SHP77 (cell line): ENCODE measurements around the gene CCDC51.

Source experiments
- DNase-seq, 2 experiments: peaks; one replicate each; lab custom pipeline; 2025; lab: John Stamatoyannopoulos, UW

CCDC51 gene

DNA sequence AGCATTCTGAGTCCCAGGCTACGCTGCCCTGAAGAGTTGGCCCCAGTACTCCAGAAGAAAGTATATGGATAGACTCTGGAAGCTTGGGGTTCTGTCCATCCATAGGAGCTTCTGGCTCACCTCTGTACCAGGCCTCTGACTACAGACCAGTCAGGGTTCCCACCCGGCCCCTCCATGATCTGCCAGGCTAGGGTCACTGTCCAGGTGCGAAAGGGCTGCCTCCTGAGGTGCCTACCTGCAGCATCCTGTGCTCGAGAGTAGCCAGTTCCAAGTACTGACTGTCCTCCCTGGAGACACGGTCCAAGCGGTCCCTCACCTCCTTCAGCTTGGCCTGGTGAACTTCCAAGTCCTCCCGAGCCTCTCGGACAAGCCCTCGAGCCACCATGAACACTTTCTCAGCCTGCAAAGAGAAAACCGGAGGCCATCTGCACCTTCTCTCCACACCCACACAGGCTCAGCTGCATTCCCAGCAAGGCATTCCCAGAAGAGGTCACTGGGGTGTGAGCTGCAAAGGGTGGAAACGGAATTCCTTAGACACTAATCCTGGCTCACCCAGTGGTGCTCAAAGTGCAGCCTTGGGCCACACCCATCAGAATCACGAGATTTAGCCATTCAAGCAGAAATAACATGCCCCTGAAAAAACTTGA lies 6.3 kb downstream of the CCDC51 start:
- DNase-seq = no peak

DNA sequence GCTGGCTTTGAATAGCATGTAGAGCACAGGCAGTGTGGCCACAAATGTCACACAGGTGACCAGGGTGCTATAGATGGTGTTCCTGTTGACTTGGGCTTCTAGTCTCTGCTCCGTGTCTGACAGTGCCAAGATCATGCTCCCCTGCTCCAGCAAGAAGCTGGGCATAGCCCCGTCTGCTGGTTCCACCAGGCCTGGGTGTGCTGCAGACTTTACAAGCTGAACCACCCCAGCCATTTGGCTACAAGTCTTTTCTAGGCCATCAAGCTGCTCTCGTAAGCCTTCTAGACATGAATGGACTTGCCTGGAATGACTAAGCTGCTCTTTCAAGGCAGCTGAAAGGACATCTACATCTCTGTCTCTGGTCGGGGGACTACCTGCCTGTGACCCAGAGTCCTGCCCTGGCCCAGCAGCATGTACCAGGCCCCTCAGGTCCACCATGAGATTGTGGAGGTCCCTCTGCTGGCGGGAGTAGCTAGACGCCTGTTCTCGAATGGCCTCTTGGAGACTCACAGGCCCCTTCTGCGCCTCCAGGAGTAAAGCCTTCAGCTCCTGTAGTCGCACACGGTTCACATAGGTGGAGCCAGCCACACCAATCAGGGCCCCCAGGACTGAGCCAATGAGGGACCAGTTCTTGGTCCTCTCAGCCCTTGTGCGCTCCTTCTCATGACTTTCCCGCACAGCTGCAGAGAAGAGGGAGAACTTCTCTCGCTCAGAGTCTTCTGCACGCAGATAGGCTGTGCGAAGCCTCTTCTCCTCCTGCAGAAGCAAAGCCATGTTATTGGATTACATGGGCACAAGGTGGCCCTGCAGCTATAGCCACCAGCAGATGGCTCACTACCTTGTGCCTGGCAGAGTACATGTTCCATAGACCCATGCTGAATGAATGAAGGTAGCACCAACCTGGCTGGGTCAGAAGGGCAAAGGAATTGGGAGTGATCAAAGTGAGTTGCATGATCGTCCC lies 7.2 kb downstream of the CCDC51 start:
- no peak for DNase-seq

DNA sequence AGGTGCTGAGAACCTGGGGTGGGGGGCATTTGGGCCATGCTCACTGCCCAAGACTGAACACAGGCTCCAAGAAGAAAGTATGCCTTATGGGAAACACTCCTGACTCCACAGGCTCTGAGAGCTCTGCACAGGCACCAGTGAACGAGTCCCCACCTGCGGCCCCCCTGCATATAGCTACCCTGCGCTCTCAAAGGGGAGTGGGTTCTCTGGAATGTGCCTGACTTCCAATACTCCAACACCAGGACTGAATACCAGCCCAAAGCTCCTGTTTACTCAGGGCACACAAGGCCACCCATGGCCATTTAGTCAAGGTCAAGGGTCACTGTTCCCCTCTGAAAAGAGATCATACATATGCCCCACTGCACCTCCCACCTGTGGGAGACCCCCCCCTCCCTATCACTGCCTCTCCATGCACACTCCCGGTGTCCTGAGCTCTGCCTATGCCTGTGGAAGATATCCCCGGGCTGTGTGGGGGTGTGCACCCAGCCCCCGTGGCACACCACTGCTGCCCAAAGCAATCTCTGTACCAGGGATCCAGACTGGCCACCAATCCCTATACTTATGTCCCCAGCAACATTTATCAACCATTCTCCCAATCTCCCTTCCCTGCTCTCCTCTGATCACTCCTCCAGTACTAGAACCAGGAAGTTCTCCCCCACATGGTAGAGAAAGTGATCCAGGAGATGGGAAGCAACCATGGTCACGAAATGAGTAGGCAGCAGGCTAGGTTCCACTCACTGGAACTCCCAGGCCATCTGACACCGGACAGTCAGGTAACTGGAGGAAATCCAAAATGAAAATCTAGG lies 8.5 kb downstream of the CCDC51 start:
- no peak for DNase-seq

DNA sequence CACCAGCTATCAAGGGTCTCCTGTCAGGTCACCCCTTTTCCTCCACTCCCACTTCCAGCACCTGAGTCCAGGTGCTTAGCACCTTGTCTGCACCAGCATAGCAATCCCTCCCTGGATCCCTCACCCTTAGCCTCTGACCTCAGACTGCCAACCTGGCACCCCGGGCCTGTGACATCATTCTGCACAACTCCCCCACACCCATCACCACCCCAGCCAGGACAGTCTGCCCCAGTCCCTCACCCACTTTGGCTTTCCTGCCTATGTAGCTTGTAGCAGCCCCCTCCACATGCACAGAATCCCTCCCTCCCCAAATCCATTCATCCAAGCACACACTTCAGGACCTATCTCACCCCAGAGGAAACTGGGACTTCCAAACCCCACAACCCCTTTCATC lies 9.2 kb downstream of the CCDC51 start:
- DNase-seq = no peak

DNA sequence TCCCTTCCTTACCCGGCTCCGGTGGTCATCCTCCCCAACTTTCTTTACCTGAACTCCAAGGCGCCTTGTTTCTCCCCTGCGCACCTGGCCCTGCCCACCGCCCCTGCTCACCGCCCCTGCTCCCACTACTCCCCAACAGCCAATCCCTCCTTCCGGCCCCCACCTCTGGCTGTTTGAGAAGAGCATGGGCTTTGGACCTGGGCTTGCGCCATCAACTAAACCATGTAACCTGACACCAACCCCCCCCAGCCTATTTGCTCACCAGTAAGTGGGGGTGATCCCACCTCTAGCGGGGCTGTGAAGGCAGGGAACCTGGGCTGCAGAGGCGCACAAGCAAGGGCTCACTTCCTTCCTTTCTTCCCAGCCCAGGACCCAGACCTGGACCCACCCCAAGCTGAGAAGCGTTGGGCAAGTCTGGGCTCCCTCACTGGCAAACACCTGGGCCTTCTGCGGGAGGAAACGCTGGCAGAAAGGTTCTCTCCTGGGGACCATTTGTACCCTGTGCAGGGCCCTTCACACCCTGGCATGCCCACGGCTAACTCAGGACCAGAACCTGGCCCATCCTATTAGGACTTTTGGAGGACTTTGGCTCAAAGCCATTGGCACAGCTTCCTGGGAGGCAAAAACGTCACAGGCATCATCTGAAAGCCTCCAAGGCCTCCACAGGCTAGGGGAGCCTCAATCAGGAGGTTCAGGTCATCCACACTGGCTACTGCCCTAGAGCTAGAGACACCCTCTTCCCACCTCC lies 9.8 kb downstream of the CCDC51 start, which contains the start of gene PLXNB1:
TSS of gene PLXNB1 (minus strand) at position 127 of the 748 bp plus-strand sequence. CDS start 5,475 bp downstream, outside the sequence.
- DNase-seq = peak; percentile 55 to 74

DNA sequence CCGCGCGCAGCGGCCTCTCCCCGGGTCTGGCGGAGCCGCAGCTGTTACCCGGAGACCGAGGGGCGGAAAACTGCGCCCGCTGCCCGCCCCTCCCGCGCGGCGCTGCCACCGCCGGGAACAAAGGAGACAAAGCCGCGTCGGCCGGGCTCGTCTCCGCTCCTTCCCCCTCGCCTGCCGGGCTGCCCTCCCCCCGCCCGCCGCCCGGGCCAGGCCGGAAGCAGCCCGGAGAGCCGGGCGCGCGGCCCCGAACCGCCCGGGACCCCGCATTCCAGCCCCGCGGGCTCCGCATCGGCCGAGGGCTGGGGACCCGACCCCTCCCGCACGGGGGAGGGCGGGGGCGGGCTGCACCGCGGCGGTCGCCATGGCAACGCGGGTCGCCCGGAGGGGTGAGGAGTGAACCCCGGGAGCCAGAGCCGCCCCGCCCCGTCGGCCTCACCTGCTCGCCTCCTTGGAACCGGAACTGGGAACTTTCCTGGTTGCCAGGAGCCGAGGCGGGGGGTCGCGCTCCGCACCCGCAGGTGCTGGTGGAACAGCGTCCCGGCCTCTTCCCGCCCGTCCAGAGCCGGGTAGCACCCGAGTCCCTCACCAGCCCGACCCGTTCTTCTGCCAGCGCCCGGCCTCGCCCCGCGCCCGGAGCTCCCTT lies 10.5 kb downstream of the CCDC51 start:
- peak; percentile 38 to 75 for DNase-seq

DNA sequence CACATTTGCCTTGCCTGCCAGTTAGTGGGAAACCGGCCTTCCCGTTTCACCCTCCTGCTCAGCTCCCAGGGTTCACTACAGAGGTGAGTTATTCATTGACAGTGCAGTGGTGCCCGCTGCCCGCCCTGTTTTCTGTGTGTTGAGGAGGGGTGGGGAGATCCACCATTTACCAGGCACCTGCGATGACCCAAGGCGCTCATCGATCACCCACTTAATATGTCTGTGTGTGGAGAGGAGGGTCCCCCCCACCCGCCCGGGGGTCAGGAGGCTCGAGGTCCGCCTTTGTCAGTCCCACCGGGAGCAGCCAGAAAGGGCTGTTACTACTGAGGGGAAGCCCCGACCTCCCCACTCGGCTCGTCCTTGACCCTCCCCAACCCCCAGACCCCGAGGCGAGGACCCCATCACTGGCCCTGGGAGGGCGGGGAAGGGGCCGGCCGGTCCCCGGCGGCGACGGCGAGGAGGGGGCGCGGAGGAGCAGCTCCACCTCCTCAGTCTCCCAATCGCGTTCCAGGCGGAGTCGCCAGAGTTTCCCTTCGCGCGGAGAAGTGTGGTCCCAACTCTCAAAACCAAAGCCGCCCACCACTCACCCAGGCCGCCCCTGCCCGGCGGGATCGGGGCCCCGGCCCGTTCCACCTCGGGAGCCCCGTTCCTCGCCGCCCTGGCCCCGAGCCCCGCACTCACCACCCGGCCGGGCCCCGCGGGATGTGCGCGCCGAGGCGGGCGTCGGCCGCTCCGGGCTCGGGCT lies 11.2 kb downstream of the CCDC51 start:
- DNase-seq = no peak

DNA sequence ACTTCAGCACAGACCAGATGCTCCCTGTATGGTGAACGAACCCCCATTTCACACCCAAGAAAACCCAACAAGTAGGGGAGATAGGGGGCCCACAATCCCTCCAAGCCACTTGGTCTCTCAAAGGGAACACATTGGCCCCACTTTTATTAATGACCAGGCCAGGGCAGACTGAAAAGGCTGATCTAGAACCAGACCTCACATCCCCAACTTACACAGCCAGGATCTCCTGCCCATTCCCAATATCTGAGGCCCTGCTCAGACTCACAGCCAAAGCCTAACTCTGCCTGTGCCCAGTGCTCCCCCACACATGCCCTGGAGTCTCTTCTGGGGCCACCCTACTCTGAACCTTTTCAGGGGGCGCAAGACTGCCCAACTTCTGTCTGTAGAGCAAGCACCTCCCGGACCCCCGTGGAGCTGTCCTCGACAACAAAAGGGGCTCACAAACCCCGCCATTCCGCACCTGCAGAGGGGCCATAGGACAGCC lies 11.8 kb downstream of the CCDC51 start:
- no peak for DNase-seq

DNA sequence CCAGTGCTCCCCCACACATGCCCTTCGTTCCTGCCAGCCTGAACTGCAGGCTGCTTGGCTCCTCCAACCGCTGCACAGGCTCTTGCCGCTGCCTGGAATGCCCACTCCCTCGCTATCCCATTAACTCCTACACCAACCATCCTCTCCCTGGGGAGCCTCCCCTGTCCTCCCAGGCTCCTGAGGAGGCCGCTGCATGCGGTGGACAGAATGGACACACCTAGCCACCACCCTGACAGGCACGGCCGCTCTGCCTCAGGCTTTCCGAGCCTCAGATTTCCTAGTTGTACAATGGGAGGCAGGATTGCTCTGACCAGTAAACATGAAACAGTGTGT lies 12.3 kb downstream of the CCDC51 start:
- DNase-seq = no peak

DNA sequence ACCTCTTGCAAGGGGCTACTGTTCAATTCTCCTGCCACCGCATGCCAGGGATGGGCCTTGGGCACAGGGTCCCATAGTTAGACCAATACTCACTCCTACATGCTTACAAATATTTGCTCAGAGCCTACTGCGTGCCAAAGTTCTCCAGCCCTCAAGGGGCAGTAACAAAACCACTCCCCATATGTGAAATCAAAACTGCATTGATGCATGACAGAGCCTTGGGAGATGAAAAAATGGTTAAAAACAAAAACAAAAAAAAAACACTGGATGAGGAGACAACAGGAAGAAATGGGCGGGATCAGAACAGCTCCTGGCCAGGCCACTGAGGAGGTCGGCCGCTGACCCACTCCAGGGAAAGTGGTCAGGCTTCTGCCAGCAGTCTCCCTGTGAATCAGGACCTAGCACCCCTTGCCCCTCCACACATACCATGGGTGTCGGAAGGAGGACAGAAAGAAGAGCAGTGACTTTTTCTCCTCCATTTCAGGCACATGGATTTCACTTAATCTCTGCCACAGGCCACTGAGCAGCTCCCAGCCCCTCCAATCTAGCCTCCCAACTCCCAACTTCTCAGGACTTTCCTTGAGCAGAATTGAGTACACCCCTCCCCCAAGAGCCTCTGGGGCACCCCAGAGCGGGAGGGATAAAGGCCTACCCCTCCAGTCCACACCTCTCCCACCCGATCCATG lies 12.8 kb downstream of the CCDC51 start:
- no peak for DNase-seq

DNA sequence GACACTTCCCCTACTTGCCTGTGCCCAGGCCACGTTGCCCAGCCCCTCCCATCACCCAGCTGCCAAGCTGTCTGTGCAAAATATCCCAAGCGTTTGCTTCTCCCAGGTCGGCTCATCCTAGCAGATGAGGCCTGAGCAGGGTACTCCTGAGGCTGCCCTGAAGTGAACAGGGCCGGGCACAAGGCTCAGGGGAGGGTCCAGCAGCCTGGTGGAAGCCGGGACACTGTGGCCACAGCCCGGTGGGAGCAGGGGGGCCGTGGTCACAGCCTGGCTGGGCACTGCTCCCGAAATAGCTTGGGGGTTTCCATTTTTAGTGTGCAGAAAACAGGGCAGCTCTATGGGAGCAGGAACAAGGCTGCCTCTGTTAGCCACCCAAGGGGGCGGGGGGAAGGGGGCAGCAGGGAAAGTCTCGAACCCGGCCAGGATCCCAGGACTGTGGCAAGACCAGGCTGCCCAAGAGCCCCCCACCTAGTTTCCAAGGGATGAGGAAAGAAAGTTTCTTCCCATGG lies 13.5 kb downstream of the CCDC51 start:
- no peak for DNase-seq

DNA sequence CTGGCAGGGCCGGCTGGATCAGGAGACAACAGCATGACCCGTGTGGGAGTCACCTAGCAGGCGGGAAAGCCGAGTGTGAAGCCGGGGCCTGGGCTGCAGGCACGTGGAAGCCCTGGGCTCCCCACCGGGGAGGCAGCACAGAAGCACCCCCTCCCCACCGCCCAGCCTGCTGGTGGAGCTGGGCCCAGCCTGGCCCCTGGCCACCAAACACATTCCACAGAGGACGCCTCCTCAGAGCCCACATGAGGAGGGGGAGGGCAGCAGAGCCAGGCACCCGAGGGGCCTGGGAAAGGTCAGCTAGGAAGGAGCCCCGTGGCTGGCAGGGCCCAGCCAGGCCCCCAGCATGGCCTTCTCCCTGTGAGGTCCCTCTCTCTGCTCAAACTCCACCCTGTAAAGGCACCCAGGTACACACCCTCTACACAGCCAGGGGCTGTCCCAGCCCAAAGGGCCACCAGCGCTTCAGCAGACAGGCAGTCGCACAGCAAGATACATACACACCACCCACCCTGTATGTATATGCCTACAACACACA lies 14.6 kb downstream of the CCDC51 start:
- no peak for DNase-seq

DNA sequence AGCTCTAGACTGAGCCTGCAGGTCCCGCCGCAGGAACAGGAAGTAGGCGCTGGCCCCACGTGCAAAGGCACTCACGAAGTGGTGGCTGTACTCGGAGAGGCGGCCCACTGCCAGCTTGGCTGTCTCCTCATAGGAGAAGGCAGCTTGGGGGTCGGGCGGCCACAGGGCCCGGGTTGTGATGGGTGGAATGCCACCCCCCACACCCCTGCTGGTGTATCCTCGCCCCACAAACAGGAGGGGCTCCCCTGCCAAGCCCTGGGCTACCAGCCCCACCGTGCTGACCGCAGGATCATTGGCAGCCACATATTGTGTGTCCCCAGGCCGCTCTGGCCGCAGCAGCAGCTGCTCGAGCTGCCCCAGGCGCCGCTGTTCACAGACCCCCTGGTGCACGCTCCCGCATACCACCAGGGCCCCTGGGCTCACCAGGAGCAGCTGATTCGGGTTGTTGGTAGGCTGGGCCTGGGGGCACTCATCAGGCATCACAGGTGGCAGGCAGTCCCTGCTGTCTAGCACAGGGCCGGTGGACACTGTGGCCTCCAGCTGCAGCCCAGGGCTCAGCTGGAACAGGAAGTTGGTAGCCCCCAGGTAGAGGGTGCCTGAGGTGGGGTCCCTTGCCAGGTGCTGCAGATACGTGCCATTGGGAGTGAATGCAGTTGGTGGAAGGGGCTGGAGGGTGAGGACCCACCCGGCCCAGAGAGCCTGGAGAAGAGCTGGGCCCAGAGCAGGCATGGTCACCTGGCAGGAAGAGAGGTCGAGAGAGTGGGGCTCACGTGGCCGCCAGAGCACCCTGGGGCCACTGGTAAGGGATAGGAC lies 15.8 kb downstream of the CCDC51 start:
- no peak for DNase-seq

DNA sequence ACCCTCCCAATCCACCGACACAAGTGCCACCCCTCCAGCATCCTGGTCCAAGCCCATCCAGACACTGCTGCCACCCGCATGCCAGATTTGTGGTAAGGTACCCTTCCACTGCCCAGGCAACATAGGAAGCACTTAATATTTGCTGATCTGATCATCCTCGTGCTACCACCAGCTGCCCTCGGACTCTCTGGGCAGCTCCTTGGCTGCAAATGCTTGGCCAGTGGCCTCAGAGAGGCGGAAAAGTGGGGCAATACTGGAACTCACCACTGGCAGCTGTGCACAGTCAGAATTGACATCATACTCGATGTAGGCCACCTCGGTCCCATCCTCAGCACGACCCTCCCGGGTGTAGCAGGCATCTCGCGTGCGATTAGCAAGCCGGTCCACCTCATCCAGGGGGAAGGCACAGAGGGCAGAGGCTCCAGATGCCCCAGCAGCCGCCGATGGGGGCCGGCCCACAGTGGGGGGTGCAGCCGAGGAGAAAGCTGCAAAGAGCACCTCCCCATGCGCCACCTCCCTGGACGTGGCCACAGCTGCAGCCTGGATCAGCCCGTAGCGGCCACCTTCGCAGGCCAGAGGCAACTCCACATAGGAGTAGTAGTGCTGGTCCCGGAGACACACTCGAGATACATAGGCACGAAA lies 16.6 kb downstream of the CCDC51 start:
- no peak for DNase-seq

DNA sequence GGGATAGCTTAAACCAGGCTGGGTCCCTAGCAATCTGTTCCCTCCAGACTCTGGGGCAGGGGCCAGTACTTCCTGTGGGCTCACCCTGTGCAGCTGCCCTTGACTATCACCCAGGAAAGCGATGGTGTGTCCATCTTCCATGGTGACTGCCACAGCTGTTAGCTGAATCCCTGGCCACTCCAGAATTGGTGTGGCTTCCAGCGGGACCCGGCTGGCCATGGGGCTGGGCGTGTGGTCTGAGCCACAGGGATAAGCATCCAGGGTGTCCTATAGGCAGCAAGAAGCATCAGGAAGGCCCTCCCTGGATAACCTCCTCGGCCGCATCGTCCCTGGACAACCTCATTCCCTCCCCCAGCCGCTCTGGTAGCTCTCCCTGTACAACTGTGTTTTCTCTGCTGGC lies 17.2 kb downstream of the CCDC51 start:
- DNase-seq = no peak

DNA sequence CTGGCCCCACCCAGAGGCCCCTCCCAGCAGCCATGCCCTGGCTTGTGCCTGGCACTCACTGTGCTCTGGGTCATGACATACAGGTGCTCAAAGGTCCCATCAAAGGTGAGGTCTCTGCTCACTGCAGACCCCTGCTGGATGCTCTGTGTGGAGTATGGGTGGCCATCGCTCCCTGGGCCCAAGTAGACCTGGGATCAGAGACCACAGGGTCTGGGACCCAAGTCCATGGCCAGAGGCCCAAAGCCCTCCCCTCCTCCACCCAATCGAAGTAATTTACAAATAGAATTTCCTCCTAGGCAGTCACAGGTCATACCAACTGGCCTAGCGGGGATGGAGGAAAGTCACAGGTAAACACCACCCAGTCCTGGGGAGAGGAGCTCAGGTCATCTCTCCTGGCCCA lies 17.6 kb downstream of the CCDC51 start:
- no peak for DNase-seq

DNA sequence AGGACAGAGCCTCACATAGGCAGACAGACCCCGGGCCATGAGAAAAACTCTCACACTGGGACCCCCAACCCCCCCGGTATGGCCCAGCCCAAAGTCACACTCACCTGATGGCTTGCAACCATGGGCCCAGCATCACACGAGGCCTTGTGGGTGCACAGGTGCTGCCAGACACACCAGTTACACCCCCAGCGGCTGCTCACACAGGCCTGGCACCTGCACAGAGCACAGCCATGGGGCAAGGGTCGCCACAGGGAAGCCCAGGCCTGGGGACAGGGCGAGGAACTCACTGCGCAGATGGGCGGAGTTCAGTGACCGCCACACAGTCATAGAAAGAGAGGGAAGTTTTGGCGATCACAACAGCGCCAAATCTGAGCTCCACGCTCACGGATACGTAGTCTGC lies 19.4 kb downstream of the CCDC51 start:
- DNase-seq = no peak

DNA sequence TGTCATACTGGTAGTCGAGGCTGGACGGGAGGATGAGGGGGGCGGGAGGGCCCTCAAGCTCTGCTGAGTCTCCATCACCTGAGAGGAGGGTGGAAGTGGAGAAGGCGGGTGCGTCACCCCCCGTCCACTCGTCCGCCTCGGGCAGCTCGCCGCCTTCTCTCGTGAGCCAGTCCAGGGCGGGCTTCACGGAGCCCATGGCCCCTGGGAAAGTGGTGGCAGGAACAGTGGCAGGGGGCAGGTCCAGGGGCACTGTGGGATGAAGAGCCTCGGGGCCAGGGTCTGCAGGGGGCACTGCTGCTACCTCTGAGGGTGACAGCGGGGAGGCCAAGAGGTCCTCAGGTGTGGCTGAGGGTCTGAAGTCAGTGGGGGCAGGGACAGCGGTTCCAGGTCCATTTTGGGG lies 20.3 kb downstream of the CCDC51 start:
- DNase-seq = no peak
